Measurements from ENCODE around the gene SP100. TPM values are rescaled to one million over a fixed set of nuclear protein-coding genes. Genes with fewer than 3 reads are reported as not detected.
A peak's percentile ranks its signal among the peaks of the same experiment; 100 is the strongest.

The SP100 gene
- total and polyA plus RNA-seq, 2 of the 13 experiments (the other 11 are each of a cell fraction or from before 2014, with no cell fraction given): 12.6 to 16.5 TPM

DNA sequence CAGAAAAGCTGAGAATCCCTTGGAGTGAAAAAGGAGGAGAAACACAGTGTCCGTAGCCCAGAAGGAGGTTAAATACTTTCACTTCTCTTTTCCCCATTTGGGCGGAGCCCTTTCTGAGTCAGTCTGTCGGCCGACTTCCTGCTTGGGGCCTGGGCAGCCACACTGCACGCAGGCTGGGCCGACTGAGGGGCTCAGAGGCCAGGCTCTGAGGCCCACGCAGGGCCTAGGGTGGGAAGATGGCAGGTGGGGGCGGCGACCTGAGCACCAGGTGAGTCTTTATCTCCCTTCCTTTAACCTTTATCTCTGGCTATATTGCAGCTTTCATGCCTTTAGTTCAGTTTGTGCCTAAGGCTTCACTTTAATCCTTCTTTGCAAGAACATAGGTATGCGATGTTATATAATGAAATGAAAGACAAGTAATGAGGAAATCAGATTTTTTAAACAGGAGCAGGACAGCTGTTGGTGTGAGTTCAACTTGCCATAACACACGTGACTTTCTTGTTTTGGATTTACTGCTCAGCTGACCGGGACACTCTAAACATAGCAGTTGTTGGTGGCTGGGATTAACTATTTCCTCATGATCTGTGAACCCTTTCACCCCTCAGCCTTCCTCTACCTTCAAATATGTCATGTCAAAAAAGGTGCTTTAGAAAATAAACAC, at the start of gene SP100 (continued):
- TF ChIP-seq SPEN (CRISPR knock-in tag; IDR thresholded peaks at IDR 0.05; ENCODE audit: low read depth) (peak; percentile 96), ZNF773 (CRISPR knock-in tag; IDR thresholded peaks at IDR 0.05; ENCODE audit: borderline replicate concordance) (0 out of 2 replicates have a peak, but pooled peaks have one; percentile 28), MEIS2 (CRISPR knock-in tag; IDR thresholded peaks at IDR 0.05) (peak; percentile 57; the same call in 1 of the 2 replicates), TCF7L2 (IDR thresholded peaks at IDR 0.05; ENCODE audit: low read depth, low read length) (no peak), ZNF782 (CRISPR knock-in tag; IDR thresholded peaks at IDR 0.05; ENCODE audit: borderline replicate concordance) (no peak), SMAD1 (CRISPR knock-in tag; IDR thresholded peaks at IDR 0.05; ENCODE audit: borderline replicate concordance, low read depth) (no peak), ZSCAN30 (CRISPR knock-in tag; IDR thresholded peaks at IDR 0.05) (no peak), ZNF543 (CRISPR knock-in tag; IDR thresholded peaks at IDR 0.05) (no peak), SMAD3 (CRISPR knock-in tag; IDR thresholded peaks at IDR 0.05) (peak; percentile 56; the same call in 1 of the 2 replicates), KLF9 (CRISPR knock-in tag; IDR thresholded peaks at IDR 0.05; ENCODE audit: low read depth) (no peak), ZNF775 (CRISPR knock-in tag; IDR thresholded peaks at IDR 0.05; ENCODE audit: borderline replicate concordance) (0 out of 2 replicates have a peak, but pooled peaks have one; percentile 30), SAFB2 (CRISPR knock-in tag; IDR thresholded peaks at IDR 0.05; ENCODE audit: borderline replicate concordance, low read depth) (no peak), HNRNPL (IDR thresholded peaks at IDR 0.05; ENCODE audit: low read depth, low read length) (0 out of 2 replicates have a peak, but pooled peaks have one; percentile 30), XBP1 (CRISPR knock-in tag; IDR thresholded peaks at IDR 0.05) (no peak), CEBPG (CRISPR knock-in tag; IDR thresholded peaks at IDR 0.05) (0 out of 2 replicates have a peak, but pooled peaks have one; percentile 3), NFE2L1 (CRISPR knock-in tag; IDR thresholded peaks at IDR 0.05; ENCODE audit: borderline replicate concordance) (no peak), NCOA5 (CRISPR knock-in tag; IDR thresholded peaks at IDR 0.05) (no peak)
- TF ChIP-seq, protein P1, sequence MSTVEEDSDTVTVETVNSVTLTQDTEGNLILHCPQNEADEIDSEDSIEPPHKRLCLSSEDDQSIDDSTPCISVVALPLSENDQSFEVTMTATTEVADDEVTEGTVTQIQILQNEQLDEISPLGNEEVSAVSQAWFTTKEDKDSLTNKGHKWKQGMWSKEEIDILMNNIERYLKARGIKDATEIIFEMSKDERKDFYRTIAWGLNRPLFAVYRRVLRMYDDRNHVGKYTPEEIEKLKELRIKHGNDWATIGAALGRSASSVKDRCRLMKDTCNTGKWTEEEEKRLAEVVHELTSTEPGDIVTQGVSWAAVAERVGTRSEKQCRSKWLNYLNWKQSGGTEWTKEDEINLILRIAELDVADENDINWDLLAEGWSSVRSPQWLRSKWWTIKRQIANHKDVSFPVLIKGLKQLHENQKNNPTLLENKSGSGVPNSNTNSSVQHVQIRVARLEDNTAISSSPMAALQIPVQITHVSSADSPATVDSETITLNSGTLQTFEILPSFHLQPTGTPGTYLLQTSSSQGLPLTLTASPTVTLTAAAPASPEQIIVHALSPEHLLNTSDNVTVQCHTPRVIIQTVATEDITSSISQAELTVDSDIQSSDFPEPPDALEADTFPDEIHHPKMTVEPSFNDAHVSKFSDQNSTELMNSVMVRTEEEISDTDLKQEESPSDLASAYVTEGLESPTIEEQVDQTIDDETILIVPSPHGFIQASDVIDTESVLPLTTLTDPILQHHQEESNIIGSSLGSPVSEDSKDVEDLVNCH (CRISPR knock-in tag; IDR thresholded peaks at IDR 0.05): no peak
- TF ChIP-seq, protein P2, sequence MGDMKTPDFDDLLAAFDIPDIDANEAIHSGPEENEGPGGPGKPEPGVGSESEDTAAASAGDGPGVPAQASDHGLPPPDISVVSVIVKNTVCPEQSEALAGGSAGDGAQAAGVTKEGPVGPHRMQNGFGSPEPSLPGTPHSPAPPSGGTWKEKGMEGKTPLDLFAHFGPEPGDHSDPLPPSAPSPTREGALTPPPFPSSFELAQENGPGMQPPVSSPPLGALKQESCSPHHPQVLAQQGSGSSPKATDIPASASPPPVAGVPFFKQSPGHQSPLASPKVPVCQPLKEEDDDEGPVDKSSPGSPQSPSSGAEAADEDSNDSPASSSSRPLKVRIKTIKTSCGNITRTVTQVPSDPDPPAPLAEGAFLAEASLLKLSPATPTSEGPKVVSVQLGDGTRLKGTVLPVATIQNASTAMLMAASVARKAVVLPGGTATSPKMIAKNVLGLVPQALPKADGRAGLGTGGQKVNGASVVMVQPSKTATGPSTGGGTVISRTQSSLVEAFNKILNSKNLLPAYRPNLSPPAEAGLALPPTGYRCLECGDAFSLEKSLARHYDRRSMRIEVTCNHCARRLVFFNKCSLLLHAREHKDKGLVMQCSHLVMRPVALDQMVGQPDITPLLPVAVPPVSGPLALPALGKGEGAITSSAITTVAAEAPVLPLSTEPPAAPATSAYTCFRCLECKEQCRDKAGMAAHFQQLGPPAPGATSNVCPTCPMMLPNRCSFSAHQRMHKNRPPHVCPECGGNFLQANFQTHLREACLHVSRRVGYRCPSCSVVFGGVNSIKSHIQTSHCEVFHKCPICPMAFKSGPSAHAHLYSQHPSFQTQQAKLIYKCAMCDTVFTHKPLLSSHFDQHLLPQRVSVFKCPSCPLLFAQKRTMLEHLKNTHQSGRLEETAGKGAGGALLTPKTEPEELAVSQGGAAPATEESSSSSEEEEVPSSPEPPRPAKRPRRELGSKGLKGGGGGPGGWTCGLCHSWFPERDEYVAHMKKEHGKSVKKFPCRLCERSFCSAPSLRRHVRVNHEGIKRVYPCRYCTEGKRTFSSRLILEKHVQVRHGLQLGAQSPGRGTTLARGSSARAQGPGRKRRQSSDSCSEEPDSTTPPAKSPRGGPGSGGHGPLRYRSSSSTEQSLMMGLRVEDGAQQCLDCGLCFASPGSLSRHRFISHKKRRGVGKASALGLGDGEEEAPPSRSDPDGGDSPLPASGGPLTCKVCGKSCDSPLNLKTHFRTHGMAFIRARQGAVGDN (CRISPR knock-in tag; IDR thresholded peaks at IDR 0.05): peak; percentile 97
- TF ChIP-seq, protein P3, sequence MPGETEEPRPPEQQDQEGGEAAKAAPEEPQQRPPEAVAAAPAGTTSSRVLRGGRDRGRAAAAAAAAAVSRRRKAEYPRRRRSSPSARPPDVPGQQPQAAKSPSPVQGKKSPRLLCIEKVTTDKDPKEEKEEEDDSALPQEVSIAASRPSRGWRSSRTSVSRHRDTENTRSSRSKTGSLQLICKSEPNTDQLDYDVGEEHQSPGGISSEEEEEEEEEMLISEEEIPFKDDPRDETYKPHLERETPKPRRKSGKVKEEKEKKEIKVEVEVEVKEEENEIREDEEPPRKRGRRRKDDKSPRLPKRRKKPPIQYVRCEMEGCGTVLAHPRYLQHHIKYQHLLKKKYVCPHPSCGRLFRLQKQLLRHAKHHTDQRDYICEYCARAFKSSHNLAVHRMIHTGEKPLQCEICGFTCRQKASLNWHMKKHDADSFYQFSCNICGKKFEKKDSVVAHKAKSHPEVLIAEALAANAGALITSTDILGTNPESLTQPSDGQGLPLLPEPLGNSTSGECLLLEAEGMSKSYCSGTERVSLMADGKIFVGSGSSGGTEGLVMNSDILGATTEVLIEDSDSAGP (CRISPR knock-in tag; IDR thresholded peaks at IDR 0.05; ENCODE audit: borderline replicate concordance): peak; percentile 88
- TF ChIP-seq, protein P4, sequence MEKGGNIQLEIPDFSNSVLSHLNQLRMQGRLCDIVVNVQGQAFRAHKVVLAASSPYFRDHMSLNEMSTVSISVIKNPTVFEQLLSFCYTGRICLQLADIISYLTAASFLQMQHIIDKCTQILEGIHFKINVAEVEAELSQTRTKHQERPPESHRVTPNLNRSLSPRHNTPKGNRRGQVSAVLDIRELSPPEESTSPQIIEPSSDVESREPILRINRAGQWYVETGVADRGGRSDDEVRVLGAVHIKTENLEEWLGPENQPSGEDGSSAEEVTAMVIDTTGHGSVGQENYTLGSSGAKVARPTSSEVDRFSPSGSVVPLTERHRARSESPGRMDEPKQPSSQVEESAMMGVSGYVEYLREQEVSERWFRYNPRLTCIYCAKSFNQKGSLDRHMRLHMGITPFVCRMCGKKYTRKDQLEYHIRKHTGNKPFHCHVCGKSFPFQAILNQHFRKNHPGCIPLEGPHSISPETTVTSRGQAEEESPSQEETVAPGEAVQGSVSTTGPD (CRISPR knock-in tag; IDR thresholded peaks at IDR 0.05): no peak

All from HepG2 (cell line).